Epithelial cell of proximal tubule (primary cell): Measurements from ENCODE around the gene SFTPA1. TPM values are rescaled to one million over a fixed set of nuclear protein-coding genes. Genes with fewer than 3 reads are reported as not detected.
"Not testable (repeated sequence)": the region's sequence is repeated elsewhere in the genome, so short reads cannot be mapped to it uniquely, and the experiment has no call there.

Source experiments
- DNase-seq: peaks from one replicate; pipeline ENCODE4 v3.0.0-alpha.2; 2011; ENCODE audit warnings: low read depth
- H3K4me3 ChIP-seq: 2 replicates; pipeline ENCODE4 v1.5.1; 2011; ENCODE audit warnings: low read depth, mild to moderate bottlenecking, low read length
- total RNA-seq: library from RNA; depleted of rRNA; stranded (reverse); fragments of >200 nt; gene quantifications from 2 replicates; pipeline ENCODE4 v1.2.3, GENCODE V29; 2015
- TF ChIP-seq, protein P1 (sequence below): conservative IDR thresholded peaks from 2 replicates; pipeline ENCODE4 v1.5.1; 2012; ENCODE audit warnings: low read depth, mild to moderate bottlenecking, low read length

Gene SFTPA1
- total RNA-seq, 1 donor from 2014 or later: not detected

DNA sequence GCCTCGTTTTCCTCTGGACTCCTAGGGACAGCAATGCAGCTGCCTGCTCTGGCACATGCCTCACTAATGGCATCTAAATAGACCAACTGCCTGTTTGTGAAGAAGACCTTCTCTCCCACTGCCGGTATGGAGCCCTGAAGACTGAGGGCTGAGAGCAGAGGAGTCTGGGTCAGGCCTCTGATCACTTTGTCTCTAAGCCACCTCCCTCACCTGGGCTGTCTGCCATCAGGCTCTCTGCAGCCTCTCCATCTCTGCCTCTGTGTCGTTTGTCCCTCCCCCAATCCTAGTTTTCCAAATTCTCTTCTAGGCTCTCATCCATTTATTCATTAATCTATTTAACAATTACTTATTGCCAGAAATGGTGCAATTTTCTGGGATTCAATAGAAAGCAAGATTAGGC is 15.2 kb upstream of the SFTPA1 start:
- H3K4me3 ChIP-seq: no peak overlapping the region
- TF ChIP-seq, protein P1, sequence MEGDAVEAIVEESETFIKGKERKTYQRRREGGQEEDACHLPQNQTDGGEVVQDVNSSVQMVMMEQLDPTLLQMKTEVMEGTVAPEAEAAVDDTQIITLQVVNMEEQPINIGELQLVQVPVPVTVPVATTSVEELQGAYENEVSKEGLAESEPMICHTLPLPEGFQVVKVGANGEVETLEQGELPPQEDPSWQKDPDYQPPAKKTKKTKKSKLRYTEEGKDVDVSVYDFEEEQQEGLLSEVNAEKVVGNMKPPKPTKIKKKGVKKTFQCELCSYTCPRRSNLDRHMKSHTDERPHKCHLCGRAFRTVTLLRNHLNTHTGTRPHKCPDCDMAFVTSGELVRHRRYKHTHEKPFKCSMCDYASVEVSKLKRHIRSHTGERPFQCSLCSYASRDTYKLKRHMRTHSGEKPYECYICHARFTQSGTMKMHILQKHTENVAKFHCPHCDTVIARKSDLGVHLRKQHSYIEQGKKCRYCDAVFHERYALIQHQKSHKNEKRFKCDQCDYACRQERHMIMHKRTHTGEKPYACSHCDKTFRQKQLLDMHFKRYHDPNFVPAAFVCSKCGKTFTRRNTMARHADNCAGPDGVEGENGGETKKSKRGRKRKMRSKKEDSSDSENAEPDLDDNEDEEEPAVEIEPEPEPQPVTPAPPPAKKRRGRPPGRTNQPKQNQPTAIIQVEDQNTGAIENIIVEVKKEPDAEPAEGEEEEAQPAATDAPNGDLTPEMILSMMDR: no peak

DNA sequence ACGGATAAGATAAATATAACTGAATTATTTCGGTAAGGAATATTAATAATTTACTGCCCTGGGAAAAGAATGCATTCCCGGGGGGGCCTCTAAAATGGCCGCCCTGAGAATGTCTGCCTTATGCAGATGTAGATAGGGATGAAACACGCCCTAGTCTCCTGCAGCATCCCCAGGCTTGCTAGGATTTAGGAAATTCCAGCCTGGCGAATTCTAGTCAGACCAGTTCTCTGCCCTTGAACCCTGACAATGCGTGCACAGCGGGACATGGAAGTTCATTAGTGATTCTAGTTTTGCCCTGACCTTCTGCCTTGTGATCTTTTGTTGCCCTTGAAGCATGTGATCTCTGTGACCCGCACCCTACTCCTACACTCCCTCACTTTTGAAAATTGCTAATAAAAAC is 11.1 kb upstream of the SFTPA1 start:
- not testable (repeated sequence) for H3K4me3 ChIP-seq, DNase-seq

More for the DNA sequence above, 15.2 kb upstream of the SFTPA1 start:
- no peak for DNase-seq

DNA sequence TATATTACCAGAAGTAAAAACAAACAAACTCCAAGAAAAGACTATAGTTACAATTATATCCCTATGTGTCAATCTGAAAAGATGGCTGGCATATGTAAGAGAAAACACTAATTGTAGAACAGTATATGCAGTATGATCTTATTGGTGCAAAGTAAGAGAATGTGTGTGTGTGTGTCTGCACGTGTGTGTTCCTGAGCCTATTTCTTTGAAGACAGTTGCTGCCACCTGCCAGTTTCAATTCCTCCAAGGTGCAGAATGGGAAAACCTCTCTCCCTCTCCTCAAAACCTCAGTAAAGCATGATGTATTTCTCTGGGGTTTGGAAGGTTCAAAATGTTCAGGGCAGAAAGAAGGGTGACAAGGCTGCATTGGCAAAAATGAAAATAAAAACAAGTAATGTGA is 8.8 kb upstream of the SFTPA1 start:
- H3K4me3 ChIP-seq: no peak overlapping the region
- TF ChIP-seq, protein P1: no peak
- no peak for DNase-seq

DNA sequence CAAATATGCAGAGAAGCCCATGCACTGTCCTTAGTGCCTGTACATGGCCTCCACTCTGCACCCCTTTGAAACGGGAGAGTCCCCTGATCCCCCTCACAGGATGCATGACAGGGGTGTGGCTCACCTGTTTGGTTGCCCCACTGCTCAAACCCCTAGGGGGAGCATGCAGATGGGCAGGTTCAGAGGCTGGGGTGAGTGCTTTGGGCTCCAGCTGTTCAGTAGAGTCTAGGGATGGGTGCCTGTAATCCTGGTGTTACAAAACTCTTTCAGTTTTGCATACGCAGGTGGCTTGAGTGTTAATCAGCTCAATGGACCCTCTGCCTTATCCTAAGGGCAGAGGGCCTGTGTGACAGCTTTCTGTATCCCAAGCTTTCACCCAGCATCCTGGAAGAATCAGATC is 7.8 kb upstream of the SFTPA1 start:
- TF ChIP-seq, protein P1: no peak
- DNase-seq: no peak

DNA sequence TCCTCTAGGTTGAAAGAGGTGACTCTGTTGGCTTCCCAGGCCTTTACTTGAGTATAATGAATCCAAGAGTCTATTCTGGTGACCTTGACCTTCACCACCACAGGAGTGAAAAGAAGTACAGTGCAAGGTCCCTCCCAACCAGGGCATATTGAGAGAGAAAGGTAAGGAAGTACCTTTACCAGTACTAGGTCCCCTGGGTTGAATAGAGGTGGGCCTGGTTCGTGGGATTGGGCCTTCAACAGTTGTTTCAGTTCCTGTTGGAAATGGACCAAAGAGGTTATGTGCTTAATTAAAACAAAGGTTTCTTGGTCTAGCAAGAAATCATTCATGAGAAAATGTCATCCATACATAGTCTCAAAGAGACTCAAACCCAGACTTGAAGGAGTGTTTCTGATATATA is 6.4 kb upstream of the SFTPA1 start:
- no peak overlapping the region for H3K4me3 ChIP-seq
- no peak for DNase-seq
- TF ChIP-seq, protein P1: no peak

More for the DNA sequence above, 7.8 kb upstream of the SFTPA1 start:
- no peak overlapping the region for H3K4me3 ChIP-seq

DNA sequence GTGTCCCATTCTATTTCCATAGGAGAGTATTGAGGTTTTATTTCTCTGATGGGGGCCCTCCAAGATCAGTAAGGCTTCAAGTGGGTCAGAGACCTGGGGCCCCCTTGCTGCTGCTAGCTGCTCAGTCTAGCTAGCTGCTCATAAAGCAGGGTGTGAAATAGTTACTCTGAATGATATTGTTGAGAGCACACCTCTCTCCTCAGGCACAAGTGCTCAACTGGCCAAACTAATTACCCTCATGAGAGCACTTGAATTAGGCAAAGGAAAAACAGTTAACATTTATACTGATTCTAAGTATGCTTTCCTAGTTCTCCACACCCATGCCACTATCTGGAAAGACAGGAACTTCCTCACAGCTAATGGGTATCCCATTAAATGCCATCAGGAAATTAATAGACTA is 5.4 kb upstream of the SFTPA1 start:
- no peak overlapping the region for H3K4me3 ChIP-seq
- DNase-seq: no peak
- TF ChIP-seq, protein P1: no peak

DNA sequence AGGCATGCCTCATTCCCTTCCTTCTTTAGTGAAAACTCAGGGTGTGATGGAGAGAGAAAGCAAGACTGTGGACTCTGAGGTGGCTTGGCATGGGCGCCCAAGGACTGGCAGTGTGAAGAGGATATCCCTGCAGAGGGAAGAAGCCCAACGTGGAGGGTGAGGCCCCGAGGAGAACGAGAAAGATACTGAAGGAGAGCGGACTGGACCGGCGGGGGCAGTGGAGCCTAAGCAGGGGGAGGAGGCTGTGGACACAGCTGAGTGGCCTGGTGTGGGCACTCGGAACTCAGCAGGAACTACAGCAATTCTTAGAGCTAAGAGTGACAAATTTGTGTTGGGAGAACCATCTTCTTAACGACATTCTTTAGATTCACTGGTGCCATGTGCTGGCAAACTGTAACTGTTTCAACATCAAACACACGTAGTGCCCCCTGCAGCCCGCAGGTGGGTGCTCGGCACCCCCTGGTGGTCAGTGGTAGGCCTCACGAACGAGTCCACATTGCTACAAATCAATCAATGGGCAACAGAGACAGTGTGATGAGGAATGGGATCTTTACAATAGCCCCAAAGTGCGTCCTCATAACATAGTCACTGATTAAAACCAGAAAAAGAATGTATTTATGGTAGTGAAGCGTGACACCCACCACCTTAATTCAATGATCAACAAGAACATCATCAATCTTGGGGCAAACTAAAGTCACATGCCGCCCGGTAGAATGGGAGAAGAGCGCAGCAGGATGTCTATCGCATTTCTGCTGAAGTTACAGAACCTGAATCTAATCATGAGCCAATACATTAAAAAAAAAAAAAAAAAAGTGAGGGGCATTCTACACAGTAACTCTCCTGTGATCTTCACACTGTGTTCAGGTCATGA is 2.0 kb upstream of the SFTPA1 start:
- TF ChIP-seq, protein P1: peak; percentile 81
- DNase-seq: no peak
- no peak overlapping the region for H3K4me3 ChIP-seq

DNA sequence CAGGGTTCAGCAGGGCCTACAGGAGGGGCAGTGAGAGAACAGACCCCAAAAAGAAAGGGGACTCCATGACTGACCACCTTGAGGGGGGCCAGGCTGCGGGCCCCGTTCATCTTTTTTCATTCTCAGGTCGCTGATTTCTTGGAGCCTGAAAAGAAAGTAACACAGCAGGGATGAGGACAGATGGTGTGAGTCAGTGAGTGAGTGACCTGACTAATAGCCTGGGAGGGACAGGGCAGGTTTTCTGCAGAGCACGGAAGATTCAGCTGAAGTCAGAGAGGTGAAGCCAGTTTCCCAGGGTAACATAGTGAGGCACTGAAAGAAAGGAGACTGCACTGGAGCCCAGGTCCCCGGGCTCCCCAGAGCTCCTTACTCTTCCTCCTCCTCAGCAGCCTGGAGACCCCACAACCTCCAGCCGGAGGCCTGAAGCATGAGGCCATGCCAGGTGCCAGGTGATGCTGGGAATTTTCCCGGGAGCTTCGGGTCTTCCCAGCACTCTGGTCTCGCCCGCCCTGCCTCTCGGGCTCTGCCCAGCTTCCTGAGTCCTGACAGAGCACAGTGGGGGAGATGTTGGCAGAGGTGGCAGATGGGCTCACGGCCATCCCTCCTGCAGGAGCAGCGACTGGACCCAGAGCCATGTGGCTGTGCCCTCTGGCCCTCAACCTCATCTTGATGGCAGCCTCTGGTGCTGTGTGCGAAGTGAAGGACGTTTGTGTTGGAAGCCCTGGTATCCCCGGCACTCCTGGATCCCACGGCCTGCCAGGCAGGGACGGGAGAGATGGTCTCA is 646 bp downstream of the SFTPA1 start:
- not testable (repeated sequence) for H3K4me3 ChIP-seq, DNase-seq
